HEK293 (cell line): ENCODE measurements around the gene PTPRN2.

ENCODE experiments used
- CTCF ChIA-PET: fragments of 350-600 bp; formaldehyde crosslinking; extraction: SDS; loops from one replicate; lab custom pipeline; 2021; ENCODE audit warnings: antibody characterized with exemption; lab: Yijun Ruan, JAX
- POLR2A ChIA-PET: fragments of 300-600 bp; formaldehyde crosslinking; extraction: SDS; loops from one replicate; lab custom pipeline; 2020; ENCODE audit warnings: antibody characterized with exemption, inconsistent platforms; lab: Yijun Ruan, JAX
- H3K27ac ChIP-seq: fragments of 200-500 bp; sonication (Bioruptor generic); 2 replicates; pipeline ENCODE4 v1.5.1; 2014; ENCODE audit warnings: low read depth, low read length, control low read depth, inconsistent platforms; ENCODE audit errors: extremely low read depth
- H3K36me3 ChIP-seq, 2 experiments: fragments of 200-500 bp in 1 of 2; sonication (Bioruptor generic) in 1 of 2; 1 replicate in 1 of 2; 2 replicates in 1 of 2; pipeline ENCODE4 v1.5.1; 2014 to 2017; ENCODE audit warnings: inconsistent platforms in 2 of 2, low read length in 2 of 2; ENCODE audit not compliant: control insufficient read depth in 2 of 2, insufficient read depth in 1 of 2
- H3K4me1 ChIP-seq: fragments of 200-500 bp; sonication (Bioruptor generic); 2 replicates; pipeline ENCODE4 v1.5.1; 2014; ENCODE audit warnings: mild to moderate bottlenecking, low read length, inconsistent platforms; ENCODE audit not compliant: control insufficient read depth, insufficient read depth
- H3K4me3 ChIP-seq: 2 replicates; pipeline ENCODE4 v1.5.1; 2011; ENCODE audit warnings: low read depth, mild to moderate bottlenecking, control low read depth, low read length, moderate library complexity
- H3K9me3 ChIP-seq: fragments of 200-500 bp; sonication (Bioruptor generic); 2 replicates; pipeline ENCODE4 v1.5.1; 2014; ENCODE audit warnings: low read depth, low read length, inconsistent platforms; ENCODE audit not compliant: control insufficient read depth, insufficient read depth
- ELK4 ChIP-seq: IDR thresholded peaks from 2 replicates; pipeline ENCODE4 v1.6.1; 2011; ENCODE audit warnings: mild to moderate bottlenecking, low read depth, low read length, borderline replicate concordance
- GLIS1 ChIP-seq: fragments of 450-650 bp; formaldehyde crosslinking; IDR thresholded peaks from 2 replicates; pipeline ENCODE4 v1.5.1; 2016; ENCODE audit warnings: missing biosample characterization, missing genetic modification characterization
- GLIS2 ChIP-seq: fragments of 450-650 bp; formaldehyde crosslinking; IDR thresholded peaks from 2 replicates; pipeline ENCODE4 v1.5.1; 2016; ENCODE audit warnings: missing biosample characterization, missing genetic modification characterization
- PATZ1 ChIP-seq: fragments of 450-650 bp; formaldehyde crosslinking; IDR thresholded peaks from 2 replicates; pipeline ENCODE4 v1.5.1; 2016; ENCODE audit warnings: missing biosample characterization, missing genetic modification characterization
- TSHZ1 ChIP-seq: fragments of 450-650 bp; formaldehyde crosslinking; IDR thresholded peaks from 2 replicates; pipeline ENCODE4 v1.5.1; 2016; ENCODE audit warnings: missing biosample characterization, missing genetic modification characterization, borderline replicate concordance
- WT1 ChIP-seq: fragments of 450-650 bp; formaldehyde crosslinking; IDR thresholded peaks from 2 replicates; pipeline ENCODE4 v1.5.1; 2016; ENCODE audit warnings: missing biosample characterization, missing genetic modification characterization
- YY1 ChIP-seq: fragments of 450-650 bp; formaldehyde crosslinking; IDR thresholded peaks from 2 replicates; pipeline ENCODE4 v1.5.1; 2018; ENCODE audit warnings: missing biosample characterization, missing genetic modification characterization
- ZBTB10 ChIP-seq: fragments of 450-650 bp; formaldehyde crosslinking; IDR thresholded peaks from 2 replicates; pipeline ENCODE4 v1.5.1; 2016; ENCODE audit warnings: missing biosample characterization, missing genetic modification characterization
- ZFP37 ChIP-seq: fragments of 450-650 bp; formaldehyde crosslinking; IDR thresholded peaks from 2 replicates; pipeline ENCODE4 v1.5.1; 2016; ENCODE audit warnings: missing biosample characterization, missing genetic modification characterization
- ZFP69B ChIP-seq: fragments of 450-650 bp; formaldehyde crosslinking; IDR thresholded peaks from 2 replicates; pipeline ENCODE4 v1.5.1; 2016; ENCODE audit warnings: missing biosample characterization, missing genetic modification characterization
- ZIC2 ChIP-seq: fragments of 450-650 bp; formaldehyde crosslinking; IDR thresholded peaks from 2 replicates; pipeline ENCODE4 v1.5.1; 2016; ENCODE audit warnings: missing biosample characterization, missing genetic modification characterization
- ZNF169 ChIP-seq: fragments of 450-650 bp; formaldehyde crosslinking; IDR thresholded peaks from 2 replicates; pipeline ENCODE4 v1.5.1; 2016; ENCODE audit warnings: missing biosample characterization, missing genetic modification characterization
- ZNF19 ChIP-seq: fragments of 450-650 bp; formaldehyde crosslinking; IDR thresholded peaks from 2 replicates; pipeline ENCODE4; 2016; ENCODE audit warnings: missing biosample characterization, missing genetic modification characterization, low read depth
- ZNF311 ChIP-seq: fragments of 450-650 bp; formaldehyde crosslinking; IDR thresholded peaks from 2 replicates; pipeline ENCODE4 v1.5.1; 2017; ENCODE audit warnings: missing biosample characterization, missing genetic modification characterization, borderline replicate concordance
- ZNF513 ChIP-seq: fragments of 450-650 bp; IDR thresholded peaks from 2 replicates; pipeline ENCODE4 v1.5.1; 2018; ENCODE audit warnings: missing biosample characterization, missing genetic modification characterization
- ZNF677 ChIP-seq: fragments of 450-650 bp; IDR thresholded peaks from 2 replicates; pipeline ENCODE4 v1.5.0; 2018; ENCODE audit warnings: missing biosample characterization, mild to moderate bottlenecking, missing genetic modification characterization, moderate library complexity
- ZNF704 ChIP-seq: fragments of 450-650 bp; formaldehyde crosslinking; IDR thresholded peaks from 2 replicates; pipeline ENCODE4 v1.5.1; 2016; ENCODE audit warnings: missing biosample characterization, missing genetic modification characterization
- ZNF791 ChIP-seq: fragments of 450-650 bp; formaldehyde crosslinking; IDR thresholded peaks from 2 replicates; pipeline ENCODE4 v1.5.1; 2016; ENCODE audit warnings: missing biosample characterization, missing genetic modification characterization

The PTPRN2 gene

GRCh38 chr7:157682064-157682945 is 905.3 kb downstream of the PTPRN2 start (continued):
- TF ChIP-seq YY1 (tag by site-specific recombination), result no peak
- no peak for TF ChIP-seq WT1 (tag by site-specific recombination)
- TF ChIP-seq ZNF169 (tag by site-specific recombination), result no peak
- TF ChIP-seq ZNF311, result no peak
- TF ChIP-seq ZNF704 (tag by site-specific recombination), result no peak
- TF ChIP-seq TSHZ1 (tag by site-specific recombination), result no peak
- TF ChIP-seq ZNF19 (tag by site-specific recombination), result no peak

- no peaks in the 10 kb centered on the region for H3K4me1 ChIP-seq
- H3K9me3 ChIP-seq, result no peaks in the 10 kb centered on the region
- ChIA-PET POLR2A (no interaction called here), CTCF (no interaction called here)
- no peaks in the 10 kb centered on the region for H3K36me3 ChIP-seq
- TF ChIP-seq GLIS1 (tag by site-specific recombination) (peak; percentile 78), ZIC2 (tag by site-specific recombination) (peak; percentile 58), ZNF513 (tag by site-specific recombination) (no peak), GLIS2 (peak; percentile 35; the same call in 1 of the 2 replicates), ZFP69B (tag by site-specific recombination) (0 out of 2 replicates have a peak, but pooled peaks have one; percentile 43), PATZ1 (tag by site-specific recombination) (0 out of 2 replicates have a peak, but pooled peaks have one; percentile 22)
- no peak overlapping the region for H3K4me3 ChIP-seq
- no peak overlapping the region for H3K27ac ChIP-seq
Measured at GRCh38 chr7:157679607-157680006, 908.0 kb downstream of the PTPRN2 start.

- H3K27ac ChIP-seq, result no peak overlapping the region
- H3K36me3 ChIP-seq, result no peaks in the 10 kb centered on the region
- no peaks in the 10 kb centered on the region for H3K9me3 ChIP-seq
- no peak overlapping the region for H3K4me3 ChIP-seq
- H3K4me1 ChIP-seq, result no peaks in the 10 kb centered on the region
- POLR2A ChIA-PET, result no interaction called here
- CTCF ChIA-PET, result no interaction called here
- TF ChIP-seq ELK4 (no peak), ZFP37 (no peak), ZBTB10 (tag by site-specific recombination) (no peak), ZNF791 (tag by site-specific recombination) (no peak), ZNF677 (tag by site-specific recombination) (no peak), ZIC2 (tag by site-specific recombination) (peak; percentile 39; the same call in 1 of the 2 replicates)
Measured at GRCh38 chr7:157678501-157678900, 909.1 kb downstream of the PTPRN2 start.
